Stomach (tissue), 4 donors: ENCODE measurements around the gene PJVK.

Experiments
- EP300 ChIP-seq: sonication (generic); formaldehyde crosslinking; IDR thresholded peaks from one replicate; pipeline ENCODE4 v1.6.1; 2017; ENCODE audit warnings: antibody characterized with exemption
- POLR2A ChIP-seq, 4 donors: fragments of 450-650 bp; IDR thresholded peaks; one replicate each; pipeline ENCODE4 v1.6.1; 2016; ENCODE audit warnings: antibody characterized with exemption in 4 of 4, control low read depth in 2 of 4, mild to moderate bottlenecking in 1 of 4, moderate library complexity in 1 of 4
- POLR2AphosphoS5 ChIP-seq, 3 donors: sonication (generic); formaldehyde crosslinking; IDR thresholded peaks; one replicate each; pipeline ENCODE4 v1.6.1; 2016; ENCODE audit warnings: antibody characterized with exemption in 3 of 3
- TF ChIP-seq, protein P1 (sequence below), 7 experiments: fragments of 450-650 bp in 4 of 7; fragments of 200-600 bp in 3 of 7; sonication (generic) in 3 of 7; IDR thresholded peaks; one replicate each; pipeline ENCODE4 v1.5.1; 2016 to 2019; ENCODE audit warnings: antibody characterized with exemption in 7 of 7, control low read depth in 2 of 7, mild to moderate bottlenecking in 1 of 7

DNA sequence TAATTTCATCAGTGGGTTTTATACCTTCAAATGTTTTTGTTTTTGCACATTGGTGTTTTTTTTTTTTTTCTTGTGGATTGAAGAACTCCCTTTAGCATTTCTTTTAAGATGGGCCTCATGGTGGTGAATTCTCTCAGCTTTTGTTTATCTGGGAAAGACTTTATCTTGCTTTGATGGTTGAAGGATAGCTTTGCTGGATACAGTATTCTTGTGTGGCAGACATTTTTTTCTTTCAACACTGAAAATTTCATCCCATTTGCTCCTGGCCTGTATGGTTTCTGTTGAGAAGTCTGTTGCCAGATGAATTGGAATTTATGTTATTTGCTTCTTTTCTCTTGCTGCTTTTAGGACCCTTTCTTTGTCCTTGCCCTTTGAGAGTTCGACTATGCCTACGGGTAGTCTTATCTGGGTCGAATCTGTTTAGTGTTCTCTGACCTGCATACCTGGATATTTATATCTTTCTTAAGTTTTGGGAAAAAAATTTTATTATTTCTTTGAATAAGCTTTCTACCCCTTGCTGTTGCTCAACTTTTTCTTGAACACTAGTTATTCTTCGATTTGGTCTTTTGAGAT is 25.8 kb upstream of the PJVK start:
- TF ChIP-seq, protein P1, sequence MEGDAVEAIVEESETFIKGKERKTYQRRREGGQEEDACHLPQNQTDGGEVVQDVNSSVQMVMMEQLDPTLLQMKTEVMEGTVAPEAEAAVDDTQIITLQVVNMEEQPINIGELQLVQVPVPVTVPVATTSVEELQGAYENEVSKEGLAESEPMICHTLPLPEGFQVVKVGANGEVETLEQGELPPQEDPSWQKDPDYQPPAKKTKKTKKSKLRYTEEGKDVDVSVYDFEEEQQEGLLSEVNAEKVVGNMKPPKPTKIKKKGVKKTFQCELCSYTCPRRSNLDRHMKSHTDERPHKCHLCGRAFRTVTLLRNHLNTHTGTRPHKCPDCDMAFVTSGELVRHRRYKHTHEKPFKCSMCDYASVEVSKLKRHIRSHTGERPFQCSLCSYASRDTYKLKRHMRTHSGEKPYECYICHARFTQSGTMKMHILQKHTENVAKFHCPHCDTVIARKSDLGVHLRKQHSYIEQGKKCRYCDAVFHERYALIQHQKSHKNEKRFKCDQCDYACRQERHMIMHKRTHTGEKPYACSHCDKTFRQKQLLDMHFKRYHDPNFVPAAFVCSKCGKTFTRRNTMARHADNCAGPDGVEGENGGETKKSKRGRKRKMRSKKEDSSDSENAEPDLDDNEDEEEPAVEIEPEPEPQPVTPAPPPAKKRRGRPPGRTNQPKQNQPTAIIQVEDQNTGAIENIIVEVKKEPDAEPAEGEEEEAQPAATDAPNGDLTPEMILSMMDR (IDR thresholded peaks at IDR 0.05): no peak
- TF ChIP-seq POLR2A (IDR thresholded peaks at IDR 0.05): no peak
- no peak for TF ChIP-seq EP300
- TF ChIP-seq POLR2AphosphoS5 (IDR thresholded peaks at IDR 0.05): no peak
